GM12878 (cell line): ENCODE data around the gene NEURL3. TPM values are rescaled to one million over a fixed set of nuclear protein-coding genes. Genes with fewer than 3 reads are reported as not detected.
A peak's percentile ranks its signal among the peaks of the same experiment; 100 is the strongest.

ENCODE experiments used
- ATF2 ChIP-seq: IDR thresholded peaks from 2 replicates; pipeline ENCODE4 v1.6.1; 2012; ENCODE audit warnings: low read length, inconsistent platforms
- BACH1 ChIP-seq: fragments of 450-650 bp; IDR thresholded peaks from 2 replicates; pipeline ENCODE4 v1.6.1; 2017; ENCODE audit warnings: mild to moderate bottlenecking, borderline replicate concordance
- CBX3 ChIP-seq: fragments of 200-600 bp; sonication (generic); IDR thresholded peaks from 2 replicates; pipeline ENCODE4 v1.6.1; 2016; ENCODE audit warnings: low read depth, borderline replicate concordance
- EGR1 ChIP-seq, 2 experiments: IDR thresholded peaks; 1 replicate in 1 of 2; 2 replicates in 1 of 2; pipeline ENCODE4 v1.6.1; 2011 to 2012; ENCODE audit warnings: low read depth in 2 of 2, low read length in 2 of 2, borderline replicate concordance in 1 of 2, mild to moderate bottlenecking in 1 of 2, moderate library complexity in 1 of 2
- HDAC6 ChIP-seq: fragments of 200-600 bp; sonication (generic); IDR thresholded peaks from one replicate; pipeline ENCODE4 v1.8.0; 2017; ENCODE audit warnings: antibody characterized with exemption; ENCODE audit not compliant: unreplicated experiment
- JUNB ChIP-seq: IDR thresholded peaks from 2 replicates; pipeline ENCODE4 v1.6.1; 2016; ENCODE audit warnings: antibody characterized with exemption, mild to moderate bottlenecking
- MEF2A ChIP-seq: IDR thresholded peaks from 2 replicates; pipeline ENCODE4 v1.6.1; 2011; ENCODE audit warnings: low read depth, mild to moderate bottlenecking, low read length, moderate library complexity; ENCODE audit not compliant: insufficient read depth
- PAX5 ChIP-seq: IDR thresholded peaks from 2 replicates; pipeline ENCODE4 v1.6.1; 2011; ENCODE audit warnings: low read depth, low read length, borderline replicate concordance
- PBX3 ChIP-seq: IDR thresholded peaks from 2 replicates; pipeline ENCODE4 v1.6.1; 2011; ENCODE audit warnings: mild to moderate bottlenecking, low read depth, low read length, moderate library complexity; ENCODE audit not compliant: insufficient replicate concordance
- POLR2A ChIP-seq: IDR thresholded peaks from 2 replicates; pipeline ENCODE4 v1.6.1; 2011; ENCODE audit warnings: low read depth, mild to moderate bottlenecking, low read length
- SMAD5 ChIP-seq: IDR thresholded peaks from 2 replicates; pipeline ENCODE4 v1.6.1; 2016; ENCODE audit warnings: antibody characterized with exemption, low read depth
- TARDBP ChIP-seq: IDR thresholded peaks from 2 replicates; pipeline ENCODE4 v1.6.1; 2016; ENCODE audit warnings: borderline replicate concordance
- TCF3 ChIP-seq: IDR thresholded peaks from 2 replicates; pipeline ENCODE4 v1.6.1; 2012; ENCODE audit warnings: low read depth, mild to moderate bottlenecking, low read length, borderline replicate concordance; ENCODE audit not compliant: insufficient read depth
- ZBTB33 ChIP-seq: fragments of 450-650 bp; IDR thresholded peaks from 2 replicates; pipeline ENCODE4 v1.6.1; 2017; ENCODE audit warnings: mild to moderate bottlenecking
- ZNF24 ChIP-seq: fragments of 450-650 bp; IDR thresholded peaks from 2 replicates; pipeline ENCODE4 v1.6.1; 2017; ENCODE audit warnings: antibody characterized with exemption, mild to moderate bottlenecking
- ZZZ3 ChIP-seq: IDR thresholded peaks from 2 replicates; pipeline ENCODE4 v1.6.1; 2011; ENCODE audit warnings: low read depth; ENCODE audit not compliant: control insufficient read depth, insufficient read length
- polyA plus RNA-seq, 11 experiments: library from polyadenylated mRNA; depleted of rRNA in 4 of 11; unstranded in 6 of 11; stranded (reverse) in 5 of 11; fragments of >200 nt; fragmentation: Nextera tagmentation in 4 of 11; fragmentation: Illumina TruSeq in 1 of 11; extraction: Ambion mirVana in 4 of 11; extraction: Trizol in 1 of 11; gene quantifications; 1 replicate in 1 of 11; 2 replicates in 10 of 11; pipeline versions ENCODE4 v1.2.1 to v1.2.3, GENCODE V29; 2011 to 2016; ENCODE audit warnings: inconsistent platforms in 2 of 11, missing spikeins in 2 of 11, low read depth in 1 of 11
- total RNA-seq, 4 experiments: library from RNA; depleted of rRNA in 3 of 4; stranded (reverse); fragments of >200 nt in 3 of 4; fragmentation: Illumina TruSeq in 1 of 4; extraction: Trizol in 1 of 4; gene quantifications; 2 replicates each; pipeline versions ENCODE4 v1.2.1 to v1.2.3, GENCODE V29; 2013 to 2021
- TF ChIP-seq, protein P1 (sequence below): fragments of 150-350 bp; IDR thresholded peaks from 2 replicates; pipeline ENCODE4 v1.6.1; 2016; ENCODE audit warnings: low read depth, low read length
- TF ChIP-seq, protein P2 (sequence below): fragments of 150-350 bp; IDR thresholded peaks from 2 replicates; pipeline ENCODE4 v1.6.1; 2014; ENCODE audit warnings: mild to moderate bottlenecking, low read depth, low read length

NEURL3 gene
- total and polyA plus RNA-seq, 10 of the 15 experiments (the other 5 are each of a cell fraction or from before 2014, with no cell fraction given) = 0.03 to 6.3 (median 0.47) TPM

DNA sequence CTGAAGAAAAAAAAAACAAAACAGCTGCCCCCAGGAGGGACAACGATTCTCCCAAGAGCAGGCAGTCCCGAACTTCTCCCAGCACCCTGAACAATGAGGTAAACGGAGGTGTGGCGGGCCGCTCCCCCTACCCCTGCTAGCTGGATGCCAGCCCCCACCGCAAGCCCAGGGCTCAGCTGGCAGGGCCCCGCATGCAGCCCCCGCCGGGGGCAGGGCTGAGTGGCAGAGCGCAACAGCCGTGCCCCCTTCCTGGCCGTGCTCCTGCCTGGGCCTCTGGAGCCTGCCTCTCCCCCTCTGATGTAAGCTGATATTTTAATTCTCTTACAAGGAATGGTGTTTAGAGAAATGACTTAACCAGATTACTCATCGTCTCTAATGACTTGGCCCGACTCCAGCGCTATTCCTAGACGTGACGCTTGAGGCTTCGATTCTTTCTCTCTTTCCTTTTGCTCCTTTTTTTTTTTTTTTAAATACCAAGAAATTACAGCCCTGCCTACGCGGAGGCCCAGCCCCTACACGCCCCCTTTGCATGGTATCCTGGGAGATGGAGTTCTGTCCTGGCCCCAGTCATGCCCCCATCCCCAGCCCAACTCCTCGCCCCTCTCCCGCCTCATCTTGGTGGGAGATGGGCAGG is 26.8 kb upstream of the NEURL3 start (continued):
- TF ChIP-seq ZBTB33 (no peak), PAX5 (no peak), ZZZ3 (no peak), HDAC6 (no peak), EGR1 (IDR thresholded peaks at IDR 0.05; ENCODE audit: borderline replicate concordance in 1 of 2, low read depth in 2 of 2, low read length in 2 of 2) (no peak), TCF3 (no peak), ZNF24 (no peak), CBX3 (no peak), ATF2 (peak; percentile 96), MEF2A (peak; percentile 97), BACH1 (0 out of 2 replicates have a peak, but pooled peaks have one; percentile 17), TARDBP (no peak), POLR2A (peak; percentile 55; the same call in 1 of the 2 replicates), PBX3 (no peak), SMAD5 (no peak), JUNB (peak; percentile 85)
- TF ChIP-seq, protein P1, sequence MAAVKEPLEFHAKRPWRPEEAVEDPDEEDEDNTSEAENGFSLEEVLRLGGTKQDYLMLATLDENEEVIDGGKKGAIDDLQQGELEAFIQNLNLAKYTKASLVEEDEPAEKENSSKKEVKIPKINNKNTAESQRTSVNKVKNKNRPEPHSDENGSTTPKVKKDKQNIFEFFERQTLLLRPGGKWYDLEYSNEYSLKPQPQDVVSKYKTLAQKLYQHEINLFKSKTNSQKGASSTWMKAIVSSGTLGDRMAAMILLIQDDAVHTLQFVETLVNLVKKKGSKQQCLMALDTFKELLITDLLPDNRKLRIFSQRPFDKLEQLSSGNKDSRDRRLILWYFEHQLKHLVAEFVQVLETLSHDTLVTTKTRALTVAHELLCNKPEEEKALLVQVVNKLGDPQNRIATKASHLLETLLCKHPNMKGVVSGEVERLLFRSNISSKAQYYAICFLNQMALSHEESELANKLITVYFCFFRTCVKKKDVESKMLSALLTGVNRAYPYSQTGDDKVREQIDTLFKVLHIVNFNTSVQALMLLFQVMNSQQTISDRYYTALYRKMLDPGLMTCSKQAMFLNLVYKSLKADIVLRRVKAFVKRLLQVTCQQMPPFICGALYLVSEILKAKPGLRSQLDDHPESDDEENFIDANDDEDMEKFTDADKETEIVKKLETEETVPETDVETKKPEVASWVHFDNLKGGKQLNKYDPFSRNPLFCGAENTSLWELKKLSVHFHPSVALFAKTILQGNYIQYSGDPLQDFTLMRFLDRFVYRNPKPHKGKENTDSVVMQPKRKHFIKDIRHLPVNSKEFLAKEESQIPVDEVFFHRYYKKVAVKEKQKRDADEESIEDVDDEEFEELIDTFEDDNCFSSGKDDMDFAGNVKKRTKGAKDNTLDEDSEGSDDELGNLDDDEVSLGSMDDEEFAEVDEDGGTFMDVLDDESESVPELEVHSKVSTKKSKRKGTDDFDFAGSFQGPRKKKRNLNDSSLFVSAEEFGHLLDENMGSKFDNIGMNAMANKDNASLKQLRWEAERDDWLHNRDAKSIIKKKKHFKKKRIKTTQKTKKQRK = no peak
- TF ChIP-seq, protein P2, sequence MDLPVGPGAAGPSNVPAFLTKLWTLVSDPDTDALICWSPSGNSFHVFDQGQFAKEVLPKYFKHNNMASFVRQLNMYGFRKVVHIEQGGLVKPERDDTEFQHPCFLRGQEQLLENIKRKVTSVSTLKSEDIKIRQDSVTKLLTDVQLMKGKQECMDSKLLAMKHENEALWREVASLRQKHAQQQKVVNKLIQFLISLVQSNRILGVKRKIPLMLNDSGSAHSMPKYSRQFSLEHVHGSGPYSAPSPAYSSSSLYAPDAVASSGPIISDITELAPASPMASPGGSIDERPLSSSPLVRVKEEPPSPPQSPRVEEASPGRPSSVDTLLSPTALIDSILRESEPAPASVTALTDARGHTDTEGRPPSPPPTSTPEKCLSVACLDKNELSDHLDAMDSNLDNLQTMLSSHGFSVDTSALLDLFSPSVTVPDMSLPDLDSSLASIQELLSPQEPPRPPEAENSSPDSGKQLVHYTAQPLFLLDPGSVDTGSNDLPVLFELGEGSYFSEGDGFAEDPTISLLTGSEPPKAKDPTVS = no peak
